HG02884 (cell line): ENCODE results near the gene SEC14L5.

Source experiments
- ATAC-seq: cut with Tn5 transposase; IDR thresholded peaks from one replicate; pipeline ENCODE4 v1.9.1; 2021; ENCODE audit warnings: mild to moderate bottlenecking, moderate library complexity; ENCODE audit not compliant: unreplicated experiment

SEC14L5 gene

GRCh38 chr16:4957720-4958509 lies at the start of gene SEC14L5:
Gene SEC14L5, plus strand, starts transcription at chr16:4958330. Its CDS starts 994 bp downstream, at chr16:4959324.
- peak; percentile 66 for ATAC-seq

DNA sequence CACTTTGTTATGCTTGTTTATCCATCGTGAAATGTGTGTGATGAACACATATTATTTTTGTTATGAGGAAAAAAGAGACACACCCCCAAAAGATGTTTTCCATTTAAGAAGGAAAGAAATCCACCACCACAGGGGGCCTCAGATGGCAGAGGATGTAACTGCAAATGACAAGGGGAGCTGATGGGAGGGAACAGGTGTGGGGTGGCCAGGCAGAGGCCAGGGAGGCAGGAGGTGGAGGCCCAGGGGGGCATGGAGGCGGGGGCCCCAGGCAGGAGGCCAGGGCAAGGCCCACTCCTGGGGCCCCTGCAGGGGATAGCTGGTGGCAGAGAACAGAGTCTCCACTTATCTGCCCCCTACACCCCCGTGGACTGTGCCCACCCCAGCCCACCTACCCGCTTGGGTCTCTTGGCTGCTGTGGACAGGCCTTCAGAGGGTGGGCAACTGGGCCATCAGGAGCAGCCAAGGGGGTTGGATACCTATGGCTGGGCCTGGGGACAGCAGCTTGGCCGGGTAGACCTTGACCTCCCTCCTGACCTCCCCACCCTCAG lies 49.2 kb upstream of the SEC14L5 start:
- no peak for ATAC-seq

GRCh38 chr16:4909825-4910224 lies 48.3 kb upstream of the SEC14L5 start:
- ATAC-seq, result no peak

DNA sequence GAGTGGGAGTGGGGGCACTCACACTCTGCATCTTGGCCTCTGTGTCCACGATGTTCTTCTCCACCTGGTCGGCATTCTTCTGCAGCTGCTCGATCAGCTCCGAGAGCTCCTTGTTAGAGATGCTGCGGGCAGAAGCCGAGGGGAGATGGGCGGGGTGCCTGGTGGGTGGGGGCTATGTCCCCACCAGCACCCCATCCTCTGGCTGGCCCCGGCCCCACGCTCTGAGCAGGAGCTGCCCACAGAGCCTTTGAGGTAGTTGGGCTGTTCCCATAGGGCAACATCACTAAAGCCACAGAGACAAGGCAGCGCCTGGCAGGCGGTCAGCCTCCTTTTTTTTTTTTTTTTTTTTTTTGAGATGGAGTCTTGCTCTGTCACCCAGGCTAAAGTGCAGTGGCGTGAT lies 47.3 kb upstream of the SEC14L5 start:
- ATAC-seq, result no peak

DNA sequence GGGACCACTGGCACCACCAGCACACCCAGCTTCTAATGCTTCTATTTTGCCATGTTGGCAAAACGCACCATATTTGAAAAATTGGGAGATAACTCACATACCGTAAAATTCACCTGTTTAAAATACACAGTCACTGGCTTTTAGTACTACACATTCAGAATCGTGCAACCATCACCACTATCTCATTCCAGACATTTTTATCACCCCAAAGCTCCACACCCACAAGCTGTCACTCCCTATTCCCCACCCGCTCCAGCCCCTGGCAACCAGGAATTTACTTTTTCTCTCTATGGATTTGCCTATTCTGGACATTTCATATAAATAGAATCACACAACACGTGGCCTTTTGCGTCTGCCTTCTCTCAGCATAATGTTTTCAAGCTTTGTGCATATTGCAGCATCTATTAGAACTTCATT lies 46.2 kb upstream of the SEC14L5 start:
- no peak for ATAC-seq

GRCh38 chr16:4913130-4913773 lies 44.9 kb upstream of the SEC14L5 start:
- no peak for ATAC-seq

DNA sequence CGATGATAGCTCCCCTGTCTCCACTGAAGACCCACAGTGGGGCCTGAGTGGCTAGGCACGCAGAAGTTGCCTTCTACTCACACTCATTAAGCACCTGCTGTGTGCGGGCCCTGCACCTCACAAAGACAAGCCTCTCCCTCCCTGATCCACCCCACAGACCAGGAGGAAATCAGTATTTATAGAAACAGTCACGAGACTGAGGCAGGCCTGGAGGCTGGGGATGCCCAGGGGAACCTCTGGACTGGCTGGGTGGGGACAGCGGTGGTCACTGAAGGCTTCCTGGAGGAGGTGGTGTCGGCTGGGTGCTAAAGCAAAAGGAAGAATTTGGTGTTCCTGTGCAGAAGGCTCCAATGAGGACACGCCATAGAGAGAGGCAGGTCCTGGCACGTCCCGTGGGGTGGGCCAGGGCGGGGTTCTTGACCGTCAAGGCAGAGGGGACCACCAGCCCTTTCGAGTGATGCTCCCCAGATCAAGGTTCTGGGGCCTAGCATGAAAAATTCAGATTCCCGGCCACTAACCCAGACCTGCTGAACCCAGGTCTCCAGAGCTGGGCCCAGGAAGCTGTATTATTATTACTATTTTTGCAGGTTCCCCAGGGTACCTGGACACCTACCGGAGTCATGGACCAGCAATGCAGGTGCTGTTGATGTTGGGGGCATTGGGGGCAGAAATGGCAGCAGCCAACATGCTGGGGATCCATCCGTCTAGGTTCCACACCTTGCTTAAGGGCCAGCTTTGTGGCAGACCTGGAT lies 44.2 kb upstream of the SEC14L5 start:
- ATAC-seq, result no peak

DNA sequence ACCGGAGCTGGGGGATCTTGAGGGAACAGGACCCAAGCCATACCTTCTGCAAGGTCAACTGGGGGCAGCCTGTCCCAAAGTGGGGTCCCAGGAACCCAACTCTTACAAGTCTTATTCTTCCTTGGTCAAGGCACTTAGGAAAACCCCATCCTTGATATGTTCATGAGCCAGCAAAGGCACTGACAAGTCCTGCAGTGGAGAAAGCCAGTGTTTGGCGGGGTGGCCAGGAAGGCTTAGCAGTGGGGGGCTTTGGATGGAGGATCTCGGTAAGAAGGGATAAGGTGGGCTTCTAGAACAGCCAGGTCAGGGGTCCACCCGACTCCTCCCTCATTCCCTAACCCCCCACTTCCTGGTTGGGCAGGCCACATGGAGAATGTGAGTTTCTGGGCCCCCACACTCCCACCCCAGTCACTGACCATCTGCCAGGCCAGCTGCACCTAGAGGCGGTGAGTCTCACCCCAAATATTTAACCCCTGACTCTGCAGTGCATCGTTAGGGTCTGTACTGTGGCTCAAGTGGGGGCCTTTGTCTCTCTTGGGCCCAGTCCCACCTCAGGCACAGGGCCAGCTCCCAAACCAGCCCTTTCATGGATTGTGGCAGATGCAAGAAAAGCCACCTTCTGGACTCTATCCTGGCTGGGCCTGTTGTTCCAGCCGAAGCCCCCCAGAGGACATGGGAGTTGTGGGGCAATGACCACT lies 43.5 kb upstream of the SEC14L5 start:
- ATAC-seq, result no peak

DNA sequence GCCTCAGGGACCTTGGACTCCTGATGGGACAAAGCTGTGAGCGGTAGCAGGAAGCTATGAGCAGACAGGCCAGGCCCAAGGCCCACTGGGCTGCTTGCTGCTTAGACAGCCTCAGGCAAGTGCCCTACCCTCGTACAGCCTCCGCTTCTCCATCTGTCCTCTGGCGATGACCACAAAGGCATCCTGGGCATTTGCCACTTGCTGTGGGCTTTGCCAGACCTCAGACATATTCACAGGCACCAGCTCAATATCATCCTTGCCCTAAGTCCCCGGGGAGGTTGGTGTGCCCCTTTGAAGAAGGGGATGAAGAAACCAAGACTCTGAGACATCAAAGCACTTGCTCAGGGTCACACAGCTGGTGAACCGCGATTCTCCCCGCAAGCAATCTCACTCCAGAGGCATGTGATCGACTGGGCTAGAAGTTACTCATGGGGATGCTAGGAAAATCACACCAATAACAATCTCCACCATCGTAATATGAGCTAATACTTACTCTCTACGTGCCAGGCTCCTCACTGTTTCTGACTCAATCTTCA lies 42.8 kb upstream of the SEC14L5 start:
- no peak for ATAC-seq

- ATAC-seq, result no peak
These were observed 41.0 kb upstream of the SEC14L5 start for GRCh38 chr16:4917117-4917516.

- ATAC-seq, result no peak
These were observed 39.3 kb upstream of the SEC14L5 start for GRCh38 chr16:4918781-4919251.

DNA sequence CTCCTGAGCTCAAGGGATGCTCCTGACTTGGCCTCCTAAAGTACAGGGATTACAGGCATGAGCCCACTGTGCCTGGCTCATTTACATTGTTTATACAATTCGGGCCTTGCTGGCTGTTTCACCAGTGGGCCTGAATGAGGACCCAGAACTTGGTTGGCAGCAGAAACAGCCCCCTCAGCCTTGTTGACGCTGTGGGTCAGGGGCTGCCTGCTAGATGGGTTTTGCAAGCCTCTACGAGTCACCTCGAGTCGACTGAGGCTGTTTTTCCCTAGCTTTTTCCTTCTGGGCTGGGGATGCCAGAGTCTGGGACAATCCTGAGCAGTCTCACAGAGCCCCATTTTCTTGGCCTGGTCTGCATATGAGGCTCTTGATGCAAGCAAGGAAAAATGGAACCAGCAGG lies 37.3 kb upstream of the SEC14L5 start:
- ATAC-seq, result no peak

DNA sequence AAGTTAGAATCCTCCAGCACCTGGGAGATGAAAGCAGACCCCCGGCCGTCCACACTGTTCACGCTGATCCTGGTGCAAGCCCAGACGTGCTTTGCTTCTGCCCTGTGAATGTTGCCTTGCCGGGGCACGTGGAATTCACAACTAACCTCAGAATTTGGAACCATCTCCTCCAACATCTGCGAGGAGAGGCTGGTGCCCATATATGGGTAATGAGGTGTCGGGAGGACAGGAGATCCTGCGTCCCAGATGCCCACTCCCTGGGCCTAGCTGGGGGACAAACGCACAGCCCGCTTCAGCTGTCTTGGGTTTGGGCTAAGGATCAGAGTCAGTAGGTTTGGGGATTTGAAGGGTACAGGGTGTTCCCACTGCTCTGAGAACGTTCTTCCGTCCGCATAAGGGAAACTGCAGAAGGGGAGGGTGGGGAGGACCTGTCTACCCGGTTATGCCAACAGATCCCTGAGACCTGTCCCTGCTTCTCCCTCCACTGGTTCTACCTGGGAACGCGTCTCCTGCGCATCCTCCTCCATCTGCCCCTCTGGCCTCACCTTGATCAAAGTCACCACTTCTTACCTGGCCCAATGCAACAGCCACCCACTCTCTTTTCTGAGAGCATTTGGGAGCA lies 35.3 kb upstream of the SEC14L5 start:
- no peak for ATAC-seq

- no peak for ATAC-seq
These were observed 34.3 kb upstream of the SEC14L5 start for GRCh38 chr16:4923853-4924252.

GRCh38 chr16:4924593-4925292 lies 33.4 kb upstream of the SEC14L5 start:
- no peak for ATAC-seq

GRCh38 chr16:4925293-4925607 lies 32.9 kb upstream of the SEC14L5 start:
- no peak for ATAC-seq

DNA sequence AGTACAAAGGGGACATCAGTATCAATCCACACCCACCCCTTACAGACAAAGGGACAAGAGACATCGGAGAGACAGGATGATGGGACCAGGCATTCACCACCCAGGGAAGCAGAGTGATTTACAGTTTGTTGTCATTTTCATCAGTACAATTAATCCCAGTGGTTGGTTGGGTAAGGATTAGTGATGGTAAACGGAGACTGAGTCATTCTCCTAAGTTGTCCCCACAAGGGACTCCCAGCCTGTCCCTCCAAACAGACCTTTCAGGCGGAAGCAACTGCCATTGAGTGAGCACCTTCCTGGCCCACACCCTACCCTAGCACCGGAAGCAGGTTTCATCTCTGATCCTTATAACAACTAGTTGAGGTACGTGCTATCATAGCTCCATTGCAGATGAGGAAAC lies 32.3 kb upstream of the SEC14L5 start:
- no peak for ATAC-seq

GRCh38 chr16:4926928-4927327 lies 31.2 kb upstream of the SEC14L5 start:
- no peak for ATAC-seq

GRCh38 chr16:4927661-4928060 lies 30.5 kb upstream of the SEC14L5 start:
- no peak for ATAC-seq

DNA sequence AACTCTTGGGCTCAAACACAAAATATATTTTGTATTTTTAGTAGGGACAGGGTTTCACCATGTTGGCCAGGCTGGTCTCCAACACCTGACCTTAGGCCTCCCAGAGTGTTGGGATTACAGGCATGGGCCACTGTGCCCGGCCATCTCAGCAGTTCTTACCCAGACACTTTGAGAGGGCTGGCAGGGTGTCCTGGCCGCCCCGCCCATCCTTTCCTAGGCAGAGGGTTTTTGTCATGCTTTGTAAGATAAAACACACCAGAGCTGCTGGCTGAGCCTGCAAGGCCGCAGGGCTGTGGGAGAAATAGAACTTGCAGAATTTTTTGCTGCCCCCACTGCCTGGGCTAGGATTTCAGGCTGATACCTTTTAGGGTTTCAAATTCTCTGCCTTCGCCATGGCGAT lies 29.9 kb upstream of the SEC14L5 start:
- no peak for ATAC-seq
